Measurements from ENCODE around the gene P2RY8.

GRCh38 chrX:1452516-1453394 is 84.2 kb downstream of the P2RY8 start, which contains the start of gene ASMTL:
- peak; percentile 56 to 78; a peak in 3 of 4 replicates for TF ChIP-seq REST (IDR thresholded peaks at IDR 0.05; ENCODE audit: insufficient read depth in 1 of 2, low read depth in 2 of 2, low read length in 2 of 2)
- no peak for TF ChIP-seq FOXP2 (optimal IDR thresholded peaks at IDR 0.05; ENCODE audit: borderline replicate concordance, extremely low read depth, extremely low read length, insufficient read depth)
- peak; percentile 93 for TF ChIP-seq POLR2AphosphoS5 (IDR thresholded peaks at IDR 0.05; ENCODE audit: low read depth, low read length)
- TF ChIP-seq TAF1 (IDR thresholded peaks at IDR 0.05; ENCODE audit: borderline replicate concordance, insufficient read depth, low read length), result peak; percentile 98
- peak; percentile 66; the same call in 1 of the 2 replicates for TF ChIP-seq SIN3A (IDR thresholded peaks at IDR 0.05; ENCODE audit: borderline replicate concordance, insufficient read depth, low read length)
